Sciatic nerve (tissue), 2 donors: ENCODE data around the gene SLC15A1. TPM values are rescaled to one million over a fixed set of nuclear protein-coding genes. Genes with fewer than 3 reads are reported as not detected.
"Not testable (repeated sequence)": the region's sequence is repeated elsewhere in the genome, so short reads cannot be mapped to it uniquely, and the experiment has no call there.

Experiments
- ATAC-seq: fragments of 200-7000 bp; cut with Tn5 transposase; one replicate; pipeline ENCODE4 v1.9.1; 2020; ENCODE audit warnings: mild to moderate bottlenecking, moderate library complexity
- DNase-seq: peaks from one replicate; pipeline ENCODE4 v3.0.0-alpha.2; 2020; ENCODE audit warnings: low spot score
- intact Hi-C: fragments of 100-400 bp; cut with DNase I; formaldehyde crosslinking; loops from one replicate; pipeline ENCODE4 v1.14.2; 2022
- total RNA-seq: library from RNA; stranded (reverse); fragmentation: NEBNext Ultra II Directional; extraction: Animal tissue kit (Norgen Biotek cat#: 25700); gene quantifications from one replicate; pipeline ENCODE4 v1.2.1, GENCODE V29; 2021
- donor health status: DM: no; HTN: no; CAD: no.
- donor health status: DM: no; HTN: no; CAD: no.

Gene SLC15A1
- total RNA-seq, 1 donor from 2014 or later: 0.22 TPM

GRCh38 chr13:98649861-98650260 lies 102.6 kb downstream of the SLC15A1 start:
- no peak for DNase-seq
- intact Hi-C loops: no loop called here
- no peak for ATAC-seq

- no peak for ATAC-seq
- intact Hi-C loops: no loop called here
- DNase-seq: no peak
These were observed 103.8 kb downstream of the SLC15A1 start for GRCh38 chr13:98648686-98649085.

- no peak for ATAC-seq
- intact Hi-C loops: no loop called here
- DNase-seq: no peak
These were observed 104.3 kb downstream of the SLC15A1 start for GRCh38 chr13:98648141-98648540.

GRCh38 chr13:98647121-98647520 lies 105.4 kb downstream of the SLC15A1 start:
- ATAC-seq (no peak), DNase-seq (no peak)
- intact Hi-C loops: no loop called here

- ATAC-seq (no peak), DNase-seq (no peak)
- intact Hi-C loops: no loop called here
These were observed 109.0 kb downstream of the SLC15A1 start for GRCh38 chr13:98643479-98643878.

GRCh38 chr13:98641075-98641474 lies 111.4 kb downstream of the SLC15A1 start:
- intact Hi-C loops: no loop called here
- DNase-seq: no peak
- no peak for ATAC-seq

GRCh38 chr13:98639785-98640184 lies 112.7 kb downstream of the SLC15A1 start:
- intact Hi-C loops, ATAC-seq, DNase-seq: not testable (repeated sequence)

GRCh38 chr13:98638352-98638751 lies 114.1 kb downstream of the SLC15A1 start:
- ATAC-seq, intact Hi-C loops, DNase-seq: not testable (repeated sequence)

Other genes starting within 250 kb of the SLC15A1 start
- gene STK24, start 175.6 kb downstream of the SLC15A1 start, total RNA-seq: 44.2 TPM
- 204 TPM for gene DOCK9, start 225.4 kb upstream of the SLC15A1 start, total RNA-seq